Epithelial cell of proximal tubule (primary cell): Measurements from ENCODE around the gene IL21R. TPM values are rescaled to one million over a fixed set of nuclear protein-coding genes. Genes with fewer than 3 reads are reported as not detected.

Source experiments
- DNase-seq: peaks from one replicate; pipeline ENCODE4 v3.0.0-alpha.2; 2011; ENCODE audit warnings: low read depth
- H3K4me3 ChIP-seq: 2 replicates; pipeline ENCODE4 v1.5.1; 2011; ENCODE audit warnings: low read depth, mild to moderate bottlenecking, low read length
- total RNA-seq: library from RNA; depleted of rRNA; stranded (reverse); fragments of >200 nt; gene quantifications from 2 replicates; pipeline ENCODE4 v1.2.3, GENCODE V29; 2015
- TF ChIP-seq, protein P1 (sequence below): conservative IDR thresholded peaks from 2 replicates; pipeline ENCODE4 v1.5.1; 2012; ENCODE audit warnings: low read depth, mild to moderate bottlenecking, low read length

IL21R gene
- total RNA-seq, 1 donor from 2014 or later = not detected

GRCh38 chr16:27498916-27499658 is 97.1 kb downstream of the IL21R start:
- DNase-seq = no peak
- H3K4me3 ChIP-seq = no peak overlapping the region
- TF ChIP-seq, protein P1, sequence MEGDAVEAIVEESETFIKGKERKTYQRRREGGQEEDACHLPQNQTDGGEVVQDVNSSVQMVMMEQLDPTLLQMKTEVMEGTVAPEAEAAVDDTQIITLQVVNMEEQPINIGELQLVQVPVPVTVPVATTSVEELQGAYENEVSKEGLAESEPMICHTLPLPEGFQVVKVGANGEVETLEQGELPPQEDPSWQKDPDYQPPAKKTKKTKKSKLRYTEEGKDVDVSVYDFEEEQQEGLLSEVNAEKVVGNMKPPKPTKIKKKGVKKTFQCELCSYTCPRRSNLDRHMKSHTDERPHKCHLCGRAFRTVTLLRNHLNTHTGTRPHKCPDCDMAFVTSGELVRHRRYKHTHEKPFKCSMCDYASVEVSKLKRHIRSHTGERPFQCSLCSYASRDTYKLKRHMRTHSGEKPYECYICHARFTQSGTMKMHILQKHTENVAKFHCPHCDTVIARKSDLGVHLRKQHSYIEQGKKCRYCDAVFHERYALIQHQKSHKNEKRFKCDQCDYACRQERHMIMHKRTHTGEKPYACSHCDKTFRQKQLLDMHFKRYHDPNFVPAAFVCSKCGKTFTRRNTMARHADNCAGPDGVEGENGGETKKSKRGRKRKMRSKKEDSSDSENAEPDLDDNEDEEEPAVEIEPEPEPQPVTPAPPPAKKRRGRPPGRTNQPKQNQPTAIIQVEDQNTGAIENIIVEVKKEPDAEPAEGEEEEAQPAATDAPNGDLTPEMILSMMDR = no peak

DNA sequence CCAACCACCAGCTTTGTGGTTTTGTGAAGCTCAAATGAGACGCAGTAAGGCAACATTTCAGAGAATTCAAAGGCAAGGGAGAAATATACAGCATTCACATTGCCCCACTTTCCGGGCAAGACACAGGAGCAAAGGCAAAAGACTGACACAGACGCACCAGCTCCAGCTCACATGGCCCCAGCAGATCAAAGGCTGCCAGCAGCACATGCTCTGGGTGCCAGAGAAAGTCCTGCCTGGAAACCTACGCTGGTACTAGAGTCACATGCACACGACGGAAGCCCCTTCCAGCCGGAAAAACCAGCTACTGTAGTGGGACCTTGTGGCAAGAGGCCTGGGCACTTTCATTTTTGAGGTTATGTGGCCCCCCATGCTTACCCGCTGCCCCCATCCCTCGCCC is 97.7 kb downstream of the IL21R start:
- DNase-seq = no peak
- TF ChIP-seq, protein P1 = no peak
- H3K4me3 ChIP-seq = no peak overlapping the region

DNA sequence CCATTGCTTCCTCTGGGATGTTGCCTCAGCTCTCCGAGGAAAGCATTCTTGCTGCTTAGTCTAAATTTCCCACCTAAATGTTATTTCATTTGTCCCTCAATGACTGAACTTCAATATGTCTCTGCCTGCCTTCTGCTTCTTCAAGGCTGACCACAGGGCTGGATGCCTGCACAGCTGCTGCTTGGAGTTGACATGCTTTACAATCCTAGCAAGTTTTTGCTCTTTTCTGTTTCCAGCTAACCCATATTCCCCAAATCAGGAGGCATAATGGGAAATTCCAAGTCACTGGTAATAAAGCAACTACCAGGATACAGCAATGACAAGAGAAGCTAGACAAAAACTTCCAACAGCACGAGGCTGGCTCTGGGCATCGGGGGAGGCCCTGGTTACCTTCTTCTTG is 98.8 kb downstream of the IL21R start:
- DNase-seq = no peak
- no peak overlapping the region for H3K4me3 ChIP-seq
- TF ChIP-seq, protein P1 = no peak

Other genes with a start within 250 kb of the IL21R start
- 2.6 and 13.8 TPM in 2 replicates for gene KDM8, start 198.6 kb upstream of the IL21R start, total RNA-seq
- gene NSMCE1, start 133.4 kb upstream of the IL21R start, total RNA-seq = 67.1 and 86.3 TPM in 2 replicates
- gene IL4R, start 88.2 kb upstream of the IL21R start, total RNA-seq = 33.7 and 36.8 TPM in 2 replicates
- gene GTF3C1, start 147.7 kb downstream of the IL21R start, total RNA-seq = 67.9 and 73.2 TPM in 2 replicates
- 9.8 and 32.8 TPM in 2 replicates for gene KATNIP, start 148.0 kb downstream of the IL21R start, total RNA-seq